HG03565 (cell line): ENCODE results near the gene OLFML2A.

ENCODE experiments used
- ATAC-seq: cut with Tn5 transposase; IDR thresholded peaks from one replicate; pipeline ENCODE4 v1.9.1; 2021; ENCODE audit warnings: mild to moderate bottlenecking, moderate library complexity; ENCODE audit not compliant: unreplicated experiment

The OLFML2A gene

DNA sequence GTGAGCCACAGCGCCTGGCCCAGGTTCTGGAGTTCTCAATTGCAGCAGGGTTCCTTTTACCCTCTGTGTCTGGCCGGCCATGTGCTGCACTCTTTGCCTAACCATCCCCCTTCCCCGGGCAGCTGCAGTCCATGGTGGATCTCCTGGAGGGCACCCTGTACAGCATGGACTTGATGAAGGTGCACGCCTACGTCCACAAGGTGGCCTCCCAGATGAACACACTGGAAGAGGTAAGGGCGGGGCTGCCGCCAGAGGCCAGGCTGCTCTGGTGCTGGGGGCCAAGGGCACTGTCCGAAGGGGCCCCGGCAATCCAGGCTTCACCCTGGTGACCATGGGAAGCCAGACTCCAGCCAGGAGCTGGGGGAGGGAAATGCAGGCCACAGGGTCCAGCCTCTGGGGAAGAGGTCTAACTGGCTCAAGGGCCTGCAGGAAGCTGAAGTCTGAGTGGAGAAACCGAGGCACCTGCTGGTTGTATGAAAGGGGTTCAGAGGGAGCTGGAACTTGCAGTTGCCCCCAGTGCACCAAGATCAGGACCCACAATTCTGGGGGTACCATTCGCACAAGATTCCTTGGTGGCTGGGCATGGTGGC, 18.1 kb downstream of the OLFML2A start:
- no peak for ATAC-seq

DNA sequence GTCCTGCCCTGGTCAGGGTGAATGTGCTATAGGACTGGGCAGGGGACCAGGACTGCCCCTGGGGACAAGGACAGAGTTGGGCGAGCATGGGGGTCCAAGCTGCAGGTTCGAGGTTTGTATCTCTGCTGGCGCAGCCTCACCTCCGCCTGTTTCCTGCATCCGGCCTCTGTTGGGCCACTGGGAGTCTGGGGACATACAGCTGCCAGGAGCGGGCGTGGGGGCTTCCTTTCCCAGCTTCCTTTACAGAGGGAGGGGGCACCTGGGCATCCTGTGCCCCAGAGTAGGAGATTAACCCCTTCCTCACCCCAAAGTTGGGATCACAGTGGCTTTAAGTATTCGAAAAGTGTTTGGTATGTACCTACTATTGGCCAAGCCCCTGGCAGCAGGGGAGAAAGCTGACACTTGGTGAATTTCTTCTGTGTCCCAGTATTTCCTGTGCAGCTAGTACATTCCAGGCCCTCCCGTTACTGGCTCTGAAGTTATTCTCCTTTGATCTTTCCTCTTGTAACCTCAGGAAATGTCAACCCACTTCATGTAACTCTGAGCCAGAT, 19.0 kb downstream of the OLFML2A start:
- no peak for ATAC-seq

DNA sequence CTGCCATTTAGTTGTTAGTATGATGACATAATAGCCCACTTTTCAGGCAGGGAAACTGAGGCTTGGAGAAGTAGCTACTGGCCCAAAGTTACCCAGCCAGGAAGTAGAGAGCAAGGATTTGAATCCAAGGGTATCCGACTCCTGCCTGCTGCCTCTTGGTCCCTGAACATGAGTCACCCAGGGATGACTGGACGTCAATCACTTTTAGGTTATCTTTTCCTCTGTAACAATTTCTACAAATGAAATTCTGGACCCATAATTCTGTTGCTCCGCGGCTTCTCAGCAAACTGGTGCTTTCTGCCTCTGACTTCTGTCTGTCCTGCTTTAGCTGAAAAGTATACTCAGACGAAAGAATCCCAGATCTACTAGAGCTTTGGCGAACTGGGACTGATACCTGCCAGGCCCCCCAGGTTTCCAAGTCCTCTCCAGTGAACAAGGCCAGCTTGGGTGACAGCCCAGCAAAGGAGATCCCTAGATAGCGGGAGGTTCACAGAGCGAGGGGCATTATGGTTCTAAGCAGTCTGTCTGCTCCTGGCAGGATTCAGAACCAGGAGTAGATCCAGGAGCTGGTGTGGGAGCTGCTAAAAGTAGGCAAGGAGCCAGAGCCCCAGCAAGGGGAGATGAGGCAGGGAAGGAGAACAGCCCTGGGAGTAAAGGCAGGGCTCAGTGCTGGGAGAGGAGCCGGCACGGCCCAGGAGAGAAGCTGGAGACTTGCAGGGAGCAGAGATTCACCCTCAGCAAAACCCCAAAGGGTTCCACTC, 20.6 kb downstream of the OLFML2A start:
- no peak for ATAC-seq

DNA sequence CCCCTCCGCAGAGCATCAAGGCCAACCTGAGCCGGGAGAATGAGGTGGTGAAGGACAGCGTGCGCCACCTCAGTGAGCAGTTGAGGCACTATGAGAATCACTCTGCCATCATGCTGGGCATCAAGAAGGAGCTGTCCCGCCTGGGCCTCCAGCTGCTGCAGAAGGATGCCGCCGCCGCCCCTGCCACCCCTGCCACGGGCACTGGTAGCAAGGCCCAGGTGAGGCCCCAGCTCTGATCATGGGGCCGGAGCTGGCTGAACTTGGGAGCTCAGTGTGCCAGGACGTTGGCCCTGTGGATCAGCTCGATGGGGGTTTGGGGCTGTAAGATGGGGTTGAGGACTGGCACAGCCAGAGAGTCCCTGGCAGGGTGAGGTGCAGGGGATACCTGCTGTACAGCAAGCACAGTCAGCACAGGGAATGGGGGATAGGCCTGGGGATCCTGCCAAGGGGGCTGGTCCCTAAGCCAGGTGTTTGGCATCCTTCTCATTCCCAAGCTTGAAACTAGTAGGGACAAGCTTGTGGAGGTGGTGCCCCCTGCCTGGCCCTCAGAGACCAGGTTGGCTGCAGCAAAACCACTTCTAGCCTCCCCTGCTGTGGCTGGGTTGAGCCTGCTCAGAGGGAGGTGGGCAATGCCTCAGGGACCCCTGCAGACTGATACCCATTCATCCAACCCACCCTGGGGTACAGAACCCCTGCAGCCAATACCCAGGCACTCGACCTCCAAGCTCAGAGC, 22.5 kb downstream of the OLFML2A start:
- no peak for ATAC-seq

DNA sequence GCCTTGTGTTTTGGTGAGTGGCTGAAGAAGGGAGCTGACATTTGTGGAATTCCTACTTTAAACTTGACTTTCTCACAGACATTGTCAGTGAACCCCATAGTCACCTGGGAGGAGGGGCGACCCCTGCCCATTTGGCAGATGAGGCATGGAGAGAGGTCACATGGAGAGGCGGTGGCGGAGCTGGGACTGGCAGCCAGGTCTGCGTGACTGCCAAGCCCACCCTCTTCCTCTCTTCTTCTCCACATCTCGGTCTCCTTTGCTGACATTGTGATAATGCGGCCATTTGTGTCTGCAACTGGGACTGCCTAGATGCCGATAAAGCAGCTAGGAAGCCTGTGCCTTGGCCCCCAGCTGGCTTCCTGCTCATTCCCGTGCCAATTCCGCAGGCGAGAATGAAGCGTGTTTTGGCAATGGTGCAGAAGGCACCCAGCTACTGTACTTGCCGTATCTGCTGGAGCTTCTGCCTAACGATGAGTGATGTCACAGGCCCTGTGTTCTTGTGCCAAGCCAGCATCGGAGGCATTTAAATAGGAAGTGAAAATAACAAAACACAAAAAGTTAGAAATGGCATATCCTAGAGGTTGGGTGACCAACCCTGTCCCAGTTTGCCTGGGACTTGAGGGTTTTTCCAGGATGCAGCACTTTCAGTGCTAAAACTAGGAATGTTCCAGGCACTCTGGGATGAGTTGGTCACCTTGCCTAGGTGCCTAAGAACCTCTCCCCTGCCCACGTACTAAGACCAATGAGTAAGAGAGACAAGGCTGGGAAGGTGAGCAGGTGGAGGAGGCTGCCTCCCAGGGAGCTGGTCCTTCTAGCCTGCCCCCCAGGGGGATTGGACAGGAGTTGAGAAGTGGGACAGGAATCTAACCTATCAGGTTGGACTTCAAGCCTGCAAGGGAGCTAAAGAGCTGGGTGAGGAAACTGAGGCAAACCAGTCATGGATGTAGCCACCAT, 23.6 kb downstream of the OLFML2A start:
- ATAC-seq = peak; percentile 53

DNA sequence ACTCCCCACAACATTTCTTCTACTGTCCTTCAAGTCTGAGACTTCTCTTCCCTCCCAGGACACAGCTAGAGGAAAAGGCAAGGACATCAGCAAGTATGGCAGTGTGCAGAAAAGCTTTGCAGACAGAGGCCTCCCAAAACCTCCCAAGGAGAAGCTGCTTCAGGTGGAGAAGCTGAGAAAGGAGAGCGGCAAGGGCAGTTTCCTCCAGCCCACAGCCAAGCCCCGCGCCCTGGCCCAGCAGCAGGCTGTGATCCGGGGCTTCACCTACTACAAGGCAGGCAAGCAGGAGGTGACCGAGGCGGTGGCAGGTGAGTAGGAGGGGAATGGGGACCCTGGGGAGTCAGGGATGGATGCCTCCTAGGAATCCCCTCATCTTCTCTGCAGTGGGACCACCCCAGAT, 24.4 kb downstream of the OLFML2A start:
- no peak for ATAC-seq

DNA sequence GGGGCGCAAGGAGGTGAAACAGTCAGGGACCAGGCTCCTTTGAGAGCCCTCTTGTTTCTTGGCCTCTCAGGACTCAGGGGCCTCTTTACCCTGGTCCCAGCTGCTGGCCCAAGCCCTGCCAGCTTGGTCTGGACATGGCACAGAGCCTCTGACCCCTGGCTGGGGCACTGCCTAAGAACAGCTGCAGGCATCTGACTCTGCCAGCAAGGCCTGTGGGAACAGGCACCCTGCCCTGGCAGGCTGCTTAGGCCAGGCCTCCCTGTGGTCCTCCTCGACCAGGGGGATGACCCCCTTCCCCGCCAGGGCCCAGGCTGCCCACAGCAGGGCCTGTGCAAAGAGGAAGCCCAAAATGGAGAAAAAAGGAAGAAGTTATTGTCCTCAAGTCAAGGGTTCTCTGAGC, 25.5 kb downstream of the OLFML2A start:
- ATAC-seq = no peak

DNA sequence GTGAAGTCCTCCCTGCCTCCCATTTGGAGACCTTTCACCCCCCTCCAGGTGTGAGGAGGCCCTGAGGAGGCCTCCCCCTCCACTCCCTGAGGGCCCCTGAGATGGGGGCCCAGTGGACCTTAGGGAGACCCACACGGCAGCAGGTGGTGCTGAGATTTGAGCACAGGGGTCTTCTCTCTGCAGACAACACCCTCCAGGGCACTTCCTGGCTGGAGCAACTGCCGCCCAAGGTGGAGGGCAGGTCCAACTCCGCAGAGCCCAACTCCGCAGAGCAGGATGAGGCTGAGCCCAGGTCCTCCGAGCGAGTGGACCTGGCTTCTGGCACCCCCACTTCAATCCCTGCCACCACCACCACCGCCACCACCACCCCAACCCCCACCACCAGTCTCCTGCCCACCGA, 27.0 kb downstream of the OLFML2A start:
- ATAC-seq = no peak

DNA sequence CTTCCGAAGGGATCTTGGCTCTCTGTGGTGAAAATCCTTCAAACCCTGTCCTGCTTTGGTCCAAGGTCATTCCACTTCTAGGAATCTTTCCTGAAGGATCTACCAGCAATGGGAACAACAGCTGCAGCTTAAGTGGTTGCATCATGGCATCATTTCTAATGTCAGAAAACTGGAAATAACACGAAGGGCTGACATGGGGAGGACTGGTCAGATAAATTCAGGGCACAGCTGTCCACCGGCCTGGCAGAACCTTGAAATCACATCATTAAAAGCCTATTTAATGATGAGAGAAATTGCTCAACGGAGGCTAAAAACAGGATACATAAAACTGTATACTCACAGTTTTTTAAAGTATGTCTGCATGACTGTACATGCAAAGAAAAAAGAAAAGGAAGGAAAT, 28.3 kb downstream of the OLFML2A start:
- ATAC-seq = no peak

DNA sequence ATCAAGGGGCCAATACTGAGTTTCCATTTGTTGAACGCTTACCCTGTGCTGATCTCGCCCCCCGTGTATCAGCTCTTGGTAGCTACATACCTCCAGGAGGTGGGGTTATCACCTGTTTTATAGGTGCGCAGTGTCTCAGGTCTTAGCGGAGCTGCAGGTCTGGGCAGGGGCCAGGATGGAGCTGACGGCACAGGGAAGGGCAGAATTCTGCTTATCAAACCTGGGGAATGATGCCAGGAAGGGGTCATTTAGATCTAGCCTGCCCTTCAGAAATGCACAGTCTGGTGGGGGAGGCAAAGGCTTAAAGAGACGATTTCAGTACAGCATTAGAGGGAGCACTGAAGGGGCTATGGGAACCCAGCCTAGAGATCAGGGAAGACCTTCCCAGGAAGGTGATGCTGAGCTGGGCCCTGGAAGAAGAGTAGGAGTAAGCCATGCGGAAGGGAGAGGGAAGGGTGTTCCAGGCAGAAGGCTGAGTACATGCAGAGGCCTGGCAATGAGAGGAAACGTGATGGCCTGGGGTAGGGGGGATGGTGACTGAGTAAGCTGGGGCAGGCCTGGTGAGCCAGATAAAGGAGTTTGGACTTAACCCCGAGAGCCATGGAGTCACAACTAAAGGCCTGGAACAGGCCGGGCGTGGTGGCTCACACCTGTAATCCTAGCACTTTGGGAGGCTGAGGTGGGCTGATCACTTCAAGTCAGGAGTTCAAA, 31.5 kb downstream of the OLFML2A start:
- no peak for ATAC-seq

DNA sequence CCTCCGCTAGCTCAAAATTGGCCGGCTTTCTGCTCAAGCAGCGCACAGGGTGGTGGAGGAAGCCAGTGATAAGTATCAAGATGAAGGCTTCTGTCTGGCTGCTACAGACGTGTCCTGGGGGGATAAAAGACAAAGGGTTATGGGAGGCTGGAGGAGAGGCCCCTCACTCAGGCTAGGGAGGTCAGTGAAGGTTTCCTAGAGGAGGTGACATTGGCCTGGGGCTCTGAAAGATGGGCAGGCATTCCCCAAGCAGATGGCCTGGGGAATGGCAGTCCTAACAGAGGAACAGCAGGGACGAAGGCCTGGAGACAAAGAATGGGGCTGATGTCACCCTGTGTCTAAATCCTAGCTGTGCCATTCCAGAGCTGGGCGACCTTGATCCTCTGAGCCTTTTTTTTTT, 32.3 kb downstream of the OLFML2A start:
- no peak for ATAC-seq

DNA sequence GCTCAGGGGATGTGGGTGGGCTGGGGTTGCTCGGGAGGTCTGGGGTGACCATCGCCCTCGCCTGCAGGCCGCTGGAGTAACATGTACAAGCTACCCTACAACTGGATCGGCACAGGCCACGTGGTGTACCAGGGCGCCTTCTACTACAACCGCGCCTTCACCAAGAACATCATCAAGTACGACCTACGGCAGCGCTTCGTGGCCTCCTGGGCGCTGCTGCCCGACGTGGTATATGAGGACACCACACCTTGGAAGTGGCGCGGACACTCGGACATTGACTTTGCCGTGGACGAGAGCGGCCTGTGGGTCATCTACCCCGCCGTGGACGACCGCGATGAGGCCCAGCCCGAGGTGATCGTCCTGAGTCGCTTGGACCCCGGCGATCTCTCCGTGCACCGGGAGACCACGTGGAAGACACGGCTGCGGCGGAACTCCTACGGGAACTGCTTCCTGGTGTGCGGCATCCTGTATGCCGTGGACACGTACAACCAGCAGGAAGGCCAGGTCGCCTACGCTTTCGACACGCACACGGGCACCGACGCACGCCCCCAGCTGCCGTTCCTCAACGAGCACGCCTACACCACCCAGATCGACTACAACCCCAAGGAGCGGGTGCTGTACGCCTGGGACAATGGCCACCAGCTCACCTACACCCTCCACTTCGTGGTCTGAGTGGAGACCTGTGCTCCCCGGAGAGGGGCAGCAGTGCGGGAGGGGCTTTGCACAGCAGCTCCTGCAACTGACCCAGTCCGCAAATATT, 33.0 kb downstream of the OLFML2A start:
- ATAC-seq = no peak

DNA sequence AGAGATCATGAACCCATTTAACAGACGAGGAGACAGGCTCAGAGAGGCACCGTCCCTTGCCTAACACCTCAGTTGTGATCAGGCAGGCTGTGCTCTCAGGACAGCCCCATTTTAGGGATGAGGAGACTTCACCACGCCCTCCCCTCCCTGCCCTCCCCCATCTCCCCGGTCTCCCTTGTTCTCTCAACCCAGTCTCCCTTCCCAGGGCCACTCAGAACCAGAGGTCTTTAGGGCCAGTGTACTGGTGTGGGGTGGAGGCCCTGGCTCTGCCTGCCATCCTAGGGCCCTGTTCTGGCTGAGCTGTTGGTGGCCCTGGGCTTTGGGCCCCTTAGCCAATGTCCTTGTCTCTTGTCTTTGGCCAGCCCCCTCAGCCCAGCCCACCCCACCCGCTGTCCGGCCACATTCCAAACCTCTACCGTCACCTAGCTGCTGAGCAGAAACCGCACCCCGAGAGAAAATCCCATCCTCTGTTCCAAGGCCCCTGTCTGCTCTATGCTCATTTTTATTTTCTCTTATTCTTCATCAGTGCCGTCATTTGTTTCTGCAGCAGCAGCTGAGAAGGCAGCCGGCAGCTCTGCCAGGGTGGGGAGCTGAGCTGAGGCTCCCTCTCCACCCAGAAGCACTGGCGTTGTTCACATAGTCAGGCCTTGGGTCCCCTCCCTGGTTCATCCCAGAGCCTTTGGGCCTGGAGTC, 33.9 kb downstream of the OLFML2A start:
- ATAC-seq = no peak

DNA sequence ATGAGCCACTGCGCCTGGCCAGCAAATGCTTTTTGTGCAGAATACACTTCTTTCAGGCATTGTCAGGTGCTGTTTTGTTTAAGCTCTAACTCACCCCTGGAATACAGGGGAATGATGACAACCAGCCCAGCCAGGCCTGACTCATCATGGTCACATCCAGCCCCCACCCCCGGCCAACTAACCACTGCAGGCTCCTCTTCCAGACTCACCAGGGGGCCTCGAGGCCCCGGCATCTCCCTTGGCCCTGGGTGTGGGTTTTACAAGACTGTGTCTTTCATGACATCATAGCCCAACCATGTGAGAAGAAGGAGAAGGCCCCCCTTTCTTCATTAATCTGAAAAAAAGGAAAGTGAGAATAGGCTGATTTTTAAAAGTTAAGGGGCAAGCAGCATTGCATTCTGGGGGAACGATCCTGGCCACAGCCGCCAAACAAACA, 35.5 kb downstream of the OLFML2A start:
- ATAC-seq = no peak

DNA sequence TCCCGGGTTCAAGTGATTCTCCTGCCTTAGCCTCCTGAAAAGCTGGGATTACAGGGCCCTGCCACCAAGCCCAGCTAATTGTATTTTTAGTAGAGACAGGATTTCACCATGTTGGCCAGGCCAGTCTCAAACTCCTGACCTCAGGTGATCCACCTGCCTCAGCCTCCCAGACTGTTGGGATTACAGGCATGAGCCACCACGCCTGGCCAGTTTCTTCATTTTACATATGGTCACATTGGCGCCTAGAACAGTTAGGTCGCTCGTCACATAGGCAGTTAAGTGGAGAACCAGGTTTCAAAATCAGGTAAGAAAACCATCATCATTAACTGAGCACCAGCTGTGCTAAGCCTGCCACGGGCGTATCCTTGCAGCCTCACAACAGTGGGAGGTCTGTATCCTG, 36.1 kb downstream of the OLFML2A start:
- ATAC-seq = no peak

DNA sequence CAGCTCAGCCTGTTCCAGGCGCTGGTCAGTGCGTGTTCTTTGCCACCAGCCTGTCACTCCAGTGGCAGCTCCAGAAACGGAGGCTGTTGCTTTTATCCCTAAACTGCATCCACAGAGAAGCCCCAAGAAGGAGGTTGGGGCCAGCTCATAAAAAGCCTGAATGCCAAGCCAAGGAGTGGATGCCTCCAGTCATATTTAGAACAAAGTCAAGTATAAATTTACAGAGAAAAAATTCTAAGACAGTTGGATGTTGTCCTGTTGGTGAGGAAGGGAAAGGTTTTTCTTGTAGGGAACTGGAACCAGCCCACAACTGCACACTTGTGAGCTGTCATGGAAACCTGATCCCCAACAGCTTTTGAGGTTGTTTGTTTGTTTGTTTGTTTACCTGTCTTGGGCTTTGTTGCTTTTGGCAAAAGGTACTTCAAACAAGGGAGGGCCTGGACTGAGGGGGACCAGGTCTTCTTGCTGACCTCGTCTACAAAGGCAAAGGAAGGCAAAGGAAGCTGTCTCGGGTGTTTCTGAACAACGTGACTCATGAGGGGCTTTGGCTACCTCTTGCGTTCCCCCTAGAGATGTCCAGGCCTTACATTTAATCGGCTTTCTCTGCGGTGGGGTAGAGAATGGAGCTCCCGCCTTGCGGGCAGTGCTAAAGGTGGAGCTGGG, 36.7 kb downstream of the OLFML2A start:
- ATAC-seq = no peak

DNA sequence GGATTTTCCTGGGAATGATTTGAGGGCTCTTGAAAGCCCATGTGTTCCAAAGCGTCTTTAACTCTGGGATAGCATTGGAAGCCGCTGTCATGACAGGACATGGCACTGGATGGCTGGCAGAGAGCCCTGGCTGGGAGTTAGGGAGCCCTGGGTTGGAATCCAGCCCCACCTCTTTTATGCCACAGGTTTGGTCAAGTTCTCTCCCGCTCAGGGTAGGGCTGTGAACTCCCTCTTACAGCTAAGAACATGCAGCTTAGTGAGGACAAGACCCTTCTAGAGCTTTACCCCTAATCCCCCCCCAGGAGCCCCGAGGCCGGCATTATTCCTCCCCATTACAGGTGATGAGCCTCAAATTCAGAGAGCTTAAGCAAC, 37.2 kb downstream of the OLFML2A start:
- no peak for ATAC-seq

DNA sequence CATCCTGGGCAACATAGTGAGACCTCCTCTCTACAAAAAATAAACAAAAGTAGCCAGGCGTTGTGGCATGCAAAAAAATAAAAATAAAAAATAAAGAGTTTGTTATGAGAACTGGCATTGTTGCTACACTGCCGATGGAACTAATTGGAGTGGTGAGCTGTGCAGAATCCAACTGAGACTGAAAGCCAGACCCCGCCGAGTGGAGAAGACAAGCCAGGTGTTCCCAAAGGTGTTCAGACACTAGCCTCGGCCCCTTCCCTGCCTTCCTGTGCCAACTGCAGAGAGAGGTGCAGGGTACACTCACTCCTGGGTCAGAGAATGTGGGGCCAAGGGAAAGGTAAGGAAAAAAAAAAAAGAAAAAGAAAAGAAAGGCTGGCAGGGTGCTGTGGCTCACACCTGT, 38.7 kb downstream of the OLFML2A start:
- no peak for ATAC-seq
